Panc1 (cell line): ENCODE data around the gene BAZ2B. TPM values are rescaled to one million over a fixed set of nuclear protein-coding genes. Genes with fewer than 3 reads are reported as not detected.

Experiments used
- ATAC-seq: fragments of 200-7000 bp; cut with Tn5 transposase; 2 replicates; pipeline ENCODE4 v1.9.1; 2020; ENCODE audit warnings: mild to moderate bottlenecking, moderate library complexity
- BruUV-seq: library from RNA; stranded (reverse); fragments of 400-500 nt; replicated peaks from 2 replicates; lab custom pipeline; 2021; lab: Mats Ljungman, UMichigan
- CTCF ChIA-PET: fragments of 300-600 bp; sonication (Branson Sonifier 250); formaldehyde crosslinking; loops from one replicate; lab custom pipeline; 2022; ENCODE audit warnings: antibody characterized with exemption; lab: Charles Lee
- POLR2A ChIA-PET: fragments of 300-600 bp; sonication (Branson Sonifier 250); formaldehyde crosslinking; loops from one replicate; lab custom pipeline; 2022; ENCODE audit warnings: antibody characterized with exemption; lab: Charles Lee
- DNase-seq: peaks from one replicate; pipeline ENCODE4 v3.0.0-alpha.2; 2010; ENCODE audit warnings: low read depth, low spot score
- H3K27ac ChIP-seq: 2 replicates; pipeline ENCODE4 v1.5.1; 2011; ENCODE audit warnings: mild to moderate bottlenecking, low read length, inconsistent platforms
- H3K27me3 ChIP-seq: fragments of 200-500 bp; sonication (Bioruptor generic); 2 replicates; pipeline ENCODE4 v1.6.0; 2014; ENCODE audit warnings: low read length, inconsistent platforms; ENCODE audit not compliant: control insufficient read depth, insufficient read depth
- H3K36me3 ChIP-seq: fragments of 200-500 bp; sonication (Bioruptor generic); 2 replicates; pipeline ENCODE4 v1.5.1; 2014; ENCODE audit warnings: inconsistent platforms, mild to moderate bottlenecking, low read length, moderate library complexity; ENCODE audit not compliant: control insufficient read depth, insufficient read depth
- H3K4me1 ChIP-seq: 2 replicates; pipeline ENCODE4 v1.5.1; 2011; ENCODE audit warnings: inconsistent platforms, mild to moderate bottlenecking, low read length, moderate library complexity; ENCODE audit not compliant: control insufficient read depth, insufficient read depth
- H3K4me3 ChIP-seq, 2 experiments: 2 replicates each; pipeline ENCODE4 v1.5.1; 2011 to 2012; ENCODE audit warnings: low read depth in 2 of 2, low read length in 2 of 2, mild to moderate bottlenecking in 2 of 2, inconsistent platforms in 1 of 2, moderate library complexity in 1 of 2
- H3K9me3 ChIP-seq: fragments of 200-500 bp; sonication (Bioruptor generic); 2 replicates; pipeline ENCODE4 v1.5.1; 2014; ENCODE audit warnings: low read depth, mild to moderate bottlenecking, inconsistent platforms, low read length, moderate library complexity; ENCODE audit not compliant: control insufficient read depth, insufficient read depth
- CTCF ChIP-seq: fragments of 450-650 bp; IDR thresholded peaks from 2 replicates; pipeline ENCODE4 v1.5.1; 2017; ENCODE audit warnings: mild to moderate bottlenecking
- POLR2AphosphoS5 ChIP-seq: IDR thresholded peaks from 2 replicates; pipeline ENCODE4 v1.6.1; 2012; ENCODE audit warnings: mild to moderate bottlenecking, low read depth, low read length, moderate library complexity
- SIN3A ChIP-seq: IDR thresholded peaks from 2 replicates; pipeline ENCODE4 v1.6.1; 2012; ENCODE audit warnings: low read depth, mild to moderate bottlenecking, low read length, moderate library complexity, borderline replicate concordance; ENCODE audit not compliant: insufficient read depth
- TCF7L2 ChIP-seq: IDR thresholded peaks from 2 replicates; pipeline ENCODE4 v1.6.1; 2011; ENCODE audit warnings: mild to moderate bottlenecking, low read depth, low read length, inconsistent platforms
- in situ Hi-C: cut with HindIII; loops from 2 replicates; pipeline ENCODE4 v1.10.0; 2016; ENCODE audit warnings: low sequenced_read_pairs, low pct_unique_long_range_greater_than_20kb
- intact Hi-C: fragments of 100-400 bp; cut with micrococcal nuclease; formaldehyde crosslinking; loops from one replicate; pipeline ENCODE4 v1.10.0; 2022; ENCODE audit not compliant: unreplicated experiment
- total RNA-seq: library from RNA; stranded (reverse); gene quantifications from one replicate; pipeline ENCODE4 v1.2.1, GENCODE V29; 2021; ENCODE audit not compliant: unreplicated experiment
- TF ChIP-seq, protein P1 (sequence below), 2 experiments: IDR thresholded peaks; 2 replicates each; pipeline ENCODE4 v1.6.1; 2011 to 2012; ENCODE audit warnings: low read depth in 2 of 2, control low read depth in 1 of 2, low read length in 1 of 2, mild to moderate bottlenecking in 1 of 2, moderate library complexity in 1 of 2; ENCODE audit not compliant: insufficient read depth in 1 of 2

The BAZ2B gene
- total RNA-seq, 1 experiment from 2014 or later: 38.6 TPM

GRCh38 chr2:159399716-159400415, 216.5 kb downstream of the BAZ2B start:
- in situ Hi-C loops: no loop called here
- intact Hi-C loops: no loop called here
- POLR2A ChIA-PET: no interaction called here
- Histone ChIP-seq H3K36me3 (peaks cover 3% of the 10 kb centered on the region; the same call in 1 of the 2 replicates), H3K4me3 (no peak overlapping the region), H3K27ac (peak overlapping the region; percentile 46; the same call in 1 of the 2 replicates), H3K4me1 (peaks cover 12% of the 10 kb centered on the region; the same call in 1 of the 2 replicates), H3K27me3 (no peaks in the 10 kb centered on the region), H3K9me3 (no peaks in the 10 kb centered on the region)
- peak; percentile 86 for ATAC-seq
- no peak for DNase-seq
- no TSS peak for BruUV-seq
- no peak for TF ChIP-seq TCF7L2
- no peak for TF ChIP-seq SIN3A
- no peak for TF ChIP-seq POLR2AphosphoS5
- TF ChIP-seq, protein P1, sequence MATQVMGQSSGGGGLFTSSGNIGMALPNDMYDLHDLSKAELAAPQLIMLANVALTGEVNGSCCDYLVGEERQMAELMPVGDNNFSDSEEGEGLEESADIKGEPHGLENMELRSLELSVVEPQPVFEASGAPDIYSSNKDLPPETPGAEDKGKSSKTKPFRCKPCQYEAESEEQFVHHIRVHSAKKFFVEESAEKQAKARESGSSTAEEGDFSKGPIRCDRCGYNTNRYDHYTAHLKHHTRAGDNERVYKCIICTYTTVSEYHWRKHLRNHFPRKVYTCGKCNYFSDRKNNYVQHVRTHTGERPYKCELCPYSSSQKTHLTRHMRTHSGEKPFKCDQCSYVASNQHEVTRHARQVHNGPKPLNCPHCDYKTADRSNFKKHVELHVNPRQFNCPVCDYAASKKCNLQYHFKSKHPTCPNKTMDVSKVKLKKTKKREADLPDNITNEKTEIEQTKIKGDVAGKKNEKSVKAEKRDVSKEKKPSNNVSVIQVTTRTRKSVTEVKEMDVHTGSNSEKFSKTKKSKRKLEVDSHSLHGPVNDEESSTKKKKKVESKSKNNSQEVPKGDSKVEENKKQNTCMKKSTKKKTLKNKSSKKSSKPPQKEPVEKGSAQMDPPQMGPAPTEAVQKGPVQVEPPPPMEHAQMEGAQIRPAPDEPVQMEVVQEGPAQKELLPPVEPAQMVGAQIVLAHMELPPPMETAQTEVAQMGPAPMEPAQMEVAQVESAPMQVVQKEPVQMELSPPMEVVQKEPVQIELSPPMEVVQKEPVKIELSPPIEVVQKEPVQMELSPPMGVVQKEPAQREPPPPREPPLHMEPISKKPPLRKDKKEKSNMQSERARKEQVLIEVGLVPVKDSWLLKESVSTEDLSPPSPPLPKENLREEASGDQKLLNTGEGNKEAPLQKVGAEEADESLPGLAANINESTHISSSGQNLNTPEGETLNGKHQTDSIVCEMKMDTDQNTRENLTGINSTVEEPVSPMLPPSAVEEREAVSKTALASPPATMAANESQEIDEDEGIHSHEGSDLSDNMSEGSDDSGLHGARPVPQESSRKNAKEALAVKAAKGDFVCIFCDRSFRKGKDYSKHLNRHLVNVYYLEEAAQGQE (IDR thresholded peaks at IDR 0.05; ENCODE audit: insufficient read depth in 1 of 2, low read depth in 2 of 2, low read length in 1 of 2): no peak
- CTCF ChIA-PET: no interaction called here

GRCh38 chr2:159396799-159397198, 219.5 kb downstream of the BAZ2B start:
- ATAC-seq (no peak), DNase-seq (no peak)
- ChIA-PET POLR2A (no interaction called here), CTCF (no interaction called here)
- Histone ChIP-seq H3K36me3 (peaks cover 3% of the 10 kb centered on the region; the same call in 1 of the 2 replicates), H3K4me1 (peaks cover 12% of the 10 kb centered on the region; the same call in 1 of the 2 replicates), H3K4me3 (no peak overlapping the region), H3K27me3 (no peaks in the 10 kb centered on the region), H3K27ac (no peak overlapping the region), H3K9me3 (no peaks in the 10 kb centered on the region)
- intact Hi-C loops (no loop called here), in situ Hi-C loops (no loop called here)
- TF ChIP-seq CTCF: no peak
- TF ChIP-seq, protein P1 (IDR thresholded peaks at IDR 0.05; ENCODE audit: insufficient read depth in 1 of 2, low read depth in 2 of 2, low read length in 1 of 2): no peak
- TF ChIP-seq SIN3A: no peak
- TF ChIP-seq TCF7L2: no peak
- TF ChIP-seq POLR2AphosphoS5: no peak
- BruUV-seq: no TSS peak
